IgD-negative memory B cell (primary cell): ENCODE data around the gene SLC38A3. TPM values are rescaled to one million over a fixed set of nuclear protein-coding genes. Genes with fewer than 3 reads are reported as not detected.
"Not testable (repeated sequence)": the region's sequence is repeated elsewhere in the genome, so short reads cannot be mapped to it uniquely, and the experiment has no call there.

Source experiments
- H3K27ac Mint-ChIP-seq, 3 donors: one replicate each; pipeline ENCODE4 v1.8.0; 2020 to 2022; ENCODE audit warnings: mild to moderate bottlenecking in 3 of 3, mixed read lengths in 3 of 3, moderate library complexity in 1 of 3
- H3K27me3 Mint-ChIP-seq: one replicate; pipeline ENCODE4 v1.8.0; 2021; ENCODE audit warnings: mixed read lengths
- H3K36me3 Mint-ChIP-seq: one replicate; pipeline ENCODE4 v1.8.0; 2020; ENCODE audit warnings: mild to moderate bottlenecking, mixed read lengths
- H3K4me1 Mint-ChIP-seq, 3 donors: one replicate each; pipeline ENCODE4 v1.8.0; 2020 to 2022; ENCODE audit warnings: mixed read lengths in 3 of 3, mild to moderate bottlenecking in 1 of 3
- H3K4me3 Mint-ChIP-seq, 4 donors: one replicate each; pipeline ENCODE4 v1.8.0; 2020 to 2022; ENCODE audit warnings: mild to moderate bottlenecking in 4 of 4, mixed read lengths in 4 of 4, moderate library complexity in 3 of 4
- H3K9me3 Mint-ChIP-seq, 3 donors: one replicate each; pipeline ENCODE4 v1.8.0; 2020 to 2021; ENCODE audit warnings: mixed read lengths in 3 of 3, mild to moderate bottlenecking in 1 of 3
- polyA plus RNA-seq: library from polyadenylated mRNA; unstranded; fragments of 300-500 nt; fragmentation: Illumina TruSeq; gene quantifications from one replicate; pipeline ENCODE4 v1.2.3, GENCODE V29; 2021

Gene SLC38A3
- polyA plus RNA-seq, 1 donor from 2014 or later: not detected

DNA sequence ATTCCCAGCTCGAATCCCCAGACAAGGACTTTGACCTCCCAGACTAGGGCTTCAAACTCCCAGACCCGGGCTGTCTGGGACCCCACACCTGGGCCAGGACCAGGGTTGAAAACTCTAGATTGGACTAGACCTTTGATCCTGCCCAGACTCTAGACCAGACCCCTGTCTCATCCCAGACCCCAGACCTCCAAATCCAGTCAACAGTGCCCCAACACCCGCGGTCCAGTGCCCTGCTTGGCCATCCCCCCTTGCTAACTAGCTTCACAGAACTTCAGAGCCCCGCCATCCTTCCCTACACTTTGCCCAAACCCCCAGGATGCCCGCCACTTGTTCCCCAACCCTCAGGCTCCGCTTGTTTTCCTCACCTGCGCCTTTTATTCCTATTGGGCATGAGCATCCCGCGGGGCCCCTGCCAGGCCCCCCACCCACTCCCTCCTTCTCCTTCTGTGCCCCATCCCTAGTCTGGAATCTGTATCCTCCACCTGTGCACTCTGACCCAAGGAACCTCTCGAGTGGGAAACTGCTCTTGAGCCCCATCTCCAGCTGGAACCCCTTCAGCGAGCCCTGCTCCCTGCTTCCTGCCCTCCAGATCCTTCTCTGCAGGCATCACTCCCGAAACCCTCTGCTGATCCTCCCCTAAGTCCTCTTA is 31.5 kb downstream of the SLC38A3 start:
- Mint-ChIP-seq H3K9me3 (no peaks in the 10 kb centered on the region), H3K4me3 (peak overlapping the region; percentile 96 to 98 (median 97)), H3K36me3 (no peaks in the 10 kb centered on the region), H3K27ac (peak overlapping the region; percentile 93 to 96 (median 95)), H3K27me3 (no peaks in the 10 kb centered on the region), H3K4me1 (peaks cover 25 to 29% (median 26%) of the 10 kb centered on the region in 3 donors)

DNA sequence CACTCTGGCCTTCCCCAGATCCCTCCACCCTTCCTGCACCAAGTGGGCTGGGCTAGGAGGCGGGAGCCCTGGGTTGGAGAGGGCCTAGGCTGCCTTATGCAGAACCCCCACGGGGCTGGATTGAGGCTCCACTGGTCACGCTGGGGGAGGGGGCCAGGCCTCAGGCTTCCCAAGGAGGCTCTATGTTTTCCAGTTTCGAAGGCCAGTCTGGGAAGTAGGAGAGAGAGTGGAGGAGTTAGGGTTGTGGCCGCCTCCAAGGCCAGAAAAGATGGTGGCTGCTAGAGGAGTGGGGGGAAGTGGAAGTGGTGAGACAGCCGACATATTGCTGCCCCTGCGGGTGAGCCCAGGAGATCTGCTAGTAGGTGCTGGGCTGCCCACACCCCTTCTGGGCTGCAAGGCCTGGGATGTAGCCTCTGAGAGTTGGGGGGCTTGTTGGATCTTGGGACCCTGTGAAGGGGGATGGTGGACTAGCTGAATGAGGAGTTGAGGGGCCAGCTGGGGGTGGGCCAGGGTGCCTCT is 32.1 kb downstream of the SLC38A3 start:
- Mint-ChIP-seq H3K9me3 (no peaks in the 10 kb centered on the region), H3K27ac (peak overlapping the region; percentile 95 to 96 (median 95)), H3K36me3 (no peaks in the 10 kb centered on the region), H3K4me1 (peaks cover 27 to 33% (median 30%) of the 10 kb centered on the region in 3 donors), H3K27me3 (no peaks in the 10 kb centered on the region), H3K4me3 (peak overlapping the region; percentile 96 to 98 (median 97))

- peak overlapping the region; percentile 96 to 98 (median 97) for H3K4me3 Mint-ChIP-seq
- H3K27ac Mint-ChIP-seq: peak overlapping the region; percentile 95 to 97 (median 96)
- H3K9me3 Mint-ChIP-seq: no peaks in the 10 kb centered on the region
- H3K4me1 Mint-ChIP-seq: peaks cover 32 to 38% (median 34%) of the 10 kb centered on the region in 3 donors
- no peaks in the 10 kb centered on the region for H3K27me3 Mint-ChIP-seq
- no peaks in the 10 kb centered on the region for H3K36me3 Mint-ChIP-seq
These were observed 32.9 kb downstream of the SLC38A3 start for GRCh38 chr3:50237754-50238548.

DNA sequence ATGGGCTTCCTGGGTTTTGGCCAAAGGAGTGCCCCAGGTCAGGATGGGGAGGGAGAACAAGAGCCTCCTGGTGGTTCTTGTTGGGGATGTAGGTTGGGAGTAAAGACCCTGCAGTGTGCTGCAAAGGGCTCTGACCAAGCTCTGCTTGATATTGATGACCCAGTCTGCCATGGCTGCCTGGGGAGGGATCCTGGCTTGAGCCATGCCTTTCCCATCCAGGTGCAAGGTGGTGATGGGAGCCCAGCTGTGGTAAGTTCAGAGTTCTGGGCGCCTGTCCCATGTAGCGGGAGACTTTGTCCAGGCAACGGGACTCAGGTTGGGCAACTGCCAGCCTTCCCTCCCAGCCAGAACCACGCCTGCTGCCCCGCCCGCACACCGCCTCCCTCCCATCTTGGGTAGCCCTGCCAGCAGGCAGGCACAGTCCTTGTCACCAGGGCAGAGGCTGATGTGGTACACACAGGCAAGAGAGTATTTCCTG is 33.5 kb downstream of the SLC38A3 start:
- Mint-ChIP-seq H3K4me3 (peak overlapping the region; percentile 96 to 98 (median 97)), H3K36me3 (no peaks in the 10 kb centered on the region), H3K27ac (peak overlapping the region in 2 of 3 donors; percentile 96 to 97), H3K27me3 (no peaks in the 10 kb centered on the region), H3K9me3 (no peaks in the 10 kb centered on the region), H3K4me1 (peaks cover 32 to 38% (median 37%) of the 10 kb centered on the region in 3 donors)

- Mint-ChIP-seq H3K4me3 (peak overlapping the region in 3 of 4 donors; percentile 96 to 98 (median 98)), H3K27ac (peak overlapping the region; percentile 23 to 96 (median 43)), H3K4me1 (peaks cover 36 to 45% (median 39%) of the 10 kb centered on the region in 3 donors), H3K36me3 (no peaks in the 10 kb centered on the region), H3K9me3 (no peaks in the 10 kb centered on the region), H3K27me3 (no peaks in the 10 kb centered on the region)
These were observed 34.6 kb downstream of the SLC38A3 start for GRCh38 chr3:50239649-50240048.

GRCh38 chr3:50241163-50241562 is 36.1 kb downstream of the SLC38A3 start:
- peak overlapping the region; percentile 80 to 93 (median 84) for H3K27ac Mint-ChIP-seq
- H3K36me3 Mint-ChIP-seq: no peaks in the 10 kb centered on the region
- H3K4me3 Mint-ChIP-seq: peak overlapping the region; percentile 72 to 85 (median 82)
- H3K4me1 Mint-ChIP-seq: peaks cover 33 to 48% (median 34%) of the 10 kb centered on the region in 3 donors
- no peaks in the 10 kb centered on the region for H3K9me3 Mint-ChIP-seq
- no peaks in the 10 kb centered on the region for H3K27me3 Mint-ChIP-seq

DNA sequence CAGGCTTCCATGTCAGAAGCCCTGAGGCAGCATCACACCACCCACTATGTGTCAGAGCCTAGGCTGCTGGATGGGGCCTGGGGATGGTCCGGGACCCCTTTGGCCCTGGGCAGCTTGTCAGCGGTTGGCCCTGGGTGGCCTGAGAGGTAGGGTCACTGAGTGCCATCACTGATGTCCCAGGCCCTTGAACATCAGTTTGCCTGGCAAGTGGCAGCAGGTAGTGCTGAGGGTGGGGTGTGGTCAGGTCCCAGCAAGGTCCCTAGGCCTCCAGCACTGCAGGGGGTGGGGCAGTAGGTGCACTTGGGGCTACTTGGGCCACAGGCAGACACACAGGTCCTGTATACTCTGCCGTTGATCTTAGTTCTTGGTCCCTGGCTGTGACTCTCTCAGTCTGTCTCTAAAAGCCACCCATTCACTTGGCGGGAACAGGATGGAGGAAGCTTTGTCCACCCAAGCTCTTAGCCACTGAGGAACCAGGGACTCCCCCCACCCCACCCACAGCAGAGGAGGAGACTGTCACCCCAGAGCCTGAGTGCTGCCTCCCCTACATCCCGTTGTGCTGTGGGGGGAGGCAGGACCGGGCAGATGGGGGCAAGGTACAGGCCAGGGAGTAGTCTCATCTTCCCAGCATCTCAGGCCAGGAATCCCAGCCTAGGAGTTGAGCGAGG is 36.8 kb downstream of the SLC38A3 start:
- H3K4me1 Mint-ChIP-seq: peaks cover 38 to 54% (median 41%) of the 10 kb centered on the region in 3 donors
- H3K9me3 Mint-ChIP-seq: no peaks in the 10 kb centered on the region
- peak overlapping the region; percentile 72 to 96 (median 87) for H3K4me3 Mint-ChIP-seq
- H3K36me3 Mint-ChIP-seq: no peaks in the 10 kb centered on the region
- H3K27ac Mint-ChIP-seq: peak overlapping the region; percentile 84 to 93 (median 91)
- H3K27me3 Mint-ChIP-seq: no peaks in the 10 kb centered on the region

GRCh38 chr3:50242381-50242770 is 37.3 kb downstream of the SLC38A3 start:
- peak overlapping the region; percentile 72 to 96 (median 87) for H3K4me3 Mint-ChIP-seq
- H3K27me3 Mint-ChIP-seq: no peaks in the 10 kb centered on the region
- no peaks in the 10 kb centered on the region for H3K36me3 Mint-ChIP-seq
- H3K9me3 Mint-ChIP-seq: no peaks in the 10 kb centered on the region
- H3K27ac Mint-ChIP-seq: peak overlapping the region; percentile 84 to 93 (median 91)
- H3K4me1 Mint-ChIP-seq: peaks cover 42 to 58% (median 43%) of the 10 kb centered on the region in 3 donors

- Mint-ChIP-seq H3K36me3 (no peaks in the 10 kb centered on the region), H3K4me1 (peaks cover 37 to 58% (median 44%) of the 10 kb centered on the region in 3 donors), H3K9me3 (no peaks in the 10 kb centered on the region), H3K27ac (peak overlapping the region; percentile 84 to 93 (median 91)), H3K27me3 (no peaks in the 10 kb centered on the region), H3K4me3 (peak overlapping the region; percentile 72 to 96 (median 87))
These were observed 37.9 kb downstream of the SLC38A3 start for GRCh38 chr3:50242851-50243542.

DNA sequence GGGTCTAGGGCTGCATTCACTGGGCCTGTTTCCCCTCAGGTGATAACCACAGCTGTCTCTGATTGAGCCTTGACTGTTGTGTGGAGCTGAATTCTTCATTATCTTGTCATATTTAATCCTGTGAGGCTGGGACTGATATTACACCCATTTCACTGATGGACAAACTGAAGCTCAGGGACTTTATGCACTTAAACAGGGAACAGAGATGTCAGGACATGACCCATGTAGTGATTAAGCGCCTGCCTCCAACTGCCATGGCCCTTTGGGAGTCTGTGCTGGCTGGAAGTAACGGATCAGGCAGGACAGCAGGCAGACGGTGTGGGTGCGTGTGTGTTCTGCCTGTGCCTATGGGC is 38.4 kb downstream of the SLC38A3 start:
- Mint-ChIP-seq H3K4me1 (peaks cover 34 to 59% (median 44%) of the 10 kb centered on the region in 3 donors), H3K27ac (peak overlapping the region; percentile 84 to 93 (median 91)), H3K9me3 (no peaks in the 10 kb centered on the region), H3K36me3 (no peaks in the 10 kb centered on the region), H3K27me3 (no peaks in the 10 kb centered on the region), H3K4me3 (peak overlapping the region; percentile 27 to 89 (median 78))

DNA sequence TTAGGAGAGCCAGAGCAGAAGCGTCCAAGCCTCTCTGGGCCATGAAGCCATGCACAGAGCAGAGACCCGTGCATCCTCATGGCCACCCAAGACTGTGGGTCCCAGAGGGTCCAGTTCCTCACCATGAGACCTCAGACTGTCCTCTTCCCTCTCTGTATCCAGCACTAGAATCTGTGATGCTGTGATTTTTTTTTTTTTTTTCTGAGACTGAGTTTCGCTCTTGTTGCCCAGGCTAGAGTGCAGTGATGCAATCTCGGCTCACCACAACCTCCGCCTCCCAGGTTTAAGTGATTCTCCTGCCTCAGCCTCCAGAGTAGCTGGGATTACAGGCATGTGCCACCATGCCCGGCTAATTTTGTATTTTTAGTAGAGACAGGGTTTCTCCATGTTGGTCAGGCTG is 39.7 kb downstream of the SLC38A3 start:
- not testable (repeated sequence) for H3K9me3 Mint-ChIP-seq, H3K36me3 Mint-ChIP-seq, H3K27me3 Mint-ChIP-seq
- Mint-ChIP-seq H3K27ac (peak overlapping the region; percentile 53 to 93 (median 59)), H3K4me3 (peak overlapping the region in 3 of 4 donors; percentile 73 to 85 (median 82)), H3K4me1 (peaks cover 32 to 54% (median 43%) of the 10 kb centered on the region in 3 donors)

DNA sequence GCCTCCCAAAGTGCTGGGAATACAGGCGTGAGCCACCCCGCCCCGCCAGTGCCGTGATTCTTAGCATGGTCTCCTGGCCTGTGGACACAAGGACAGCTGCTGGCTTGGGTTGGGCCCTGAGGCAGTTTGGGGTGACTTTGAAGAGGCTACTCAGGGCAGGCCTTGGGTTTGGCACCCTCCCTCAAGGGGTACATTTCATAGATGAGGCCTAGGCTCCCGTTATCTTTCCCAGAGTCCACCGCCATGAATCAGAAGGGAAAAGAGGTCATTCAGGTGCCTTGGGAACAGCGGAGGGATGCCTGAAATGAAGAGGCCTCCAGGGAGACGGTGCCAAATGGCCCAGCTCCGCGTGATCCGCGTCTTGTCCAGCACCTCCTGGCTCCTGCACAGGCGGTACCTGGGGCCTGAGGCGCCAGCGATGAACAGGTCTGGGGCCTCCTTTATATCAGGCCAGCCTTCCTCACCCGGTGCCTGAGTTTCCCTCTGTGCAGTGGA is 40.2 kb downstream of the SLC38A3 start:
- peak overlapping the region; percentile 76 to 88 (median 86) for H3K4me3 Mint-ChIP-seq
- peak overlapping the region; percentile 53 to 93 (median 59) for H3K27ac Mint-ChIP-seq
- H3K9me3 Mint-ChIP-seq: no peaks in the 10 kb centered on the region
- no peaks in the 10 kb centered on the region for H3K36me3 Mint-ChIP-seq
- H3K4me1 Mint-ChIP-seq: peaks cover 29 to 55% (median 42%) of the 10 kb centered on the region in 3 donors
- H3K27me3 Mint-ChIP-seq: no peaks in the 10 kb centered on the region

DNA sequence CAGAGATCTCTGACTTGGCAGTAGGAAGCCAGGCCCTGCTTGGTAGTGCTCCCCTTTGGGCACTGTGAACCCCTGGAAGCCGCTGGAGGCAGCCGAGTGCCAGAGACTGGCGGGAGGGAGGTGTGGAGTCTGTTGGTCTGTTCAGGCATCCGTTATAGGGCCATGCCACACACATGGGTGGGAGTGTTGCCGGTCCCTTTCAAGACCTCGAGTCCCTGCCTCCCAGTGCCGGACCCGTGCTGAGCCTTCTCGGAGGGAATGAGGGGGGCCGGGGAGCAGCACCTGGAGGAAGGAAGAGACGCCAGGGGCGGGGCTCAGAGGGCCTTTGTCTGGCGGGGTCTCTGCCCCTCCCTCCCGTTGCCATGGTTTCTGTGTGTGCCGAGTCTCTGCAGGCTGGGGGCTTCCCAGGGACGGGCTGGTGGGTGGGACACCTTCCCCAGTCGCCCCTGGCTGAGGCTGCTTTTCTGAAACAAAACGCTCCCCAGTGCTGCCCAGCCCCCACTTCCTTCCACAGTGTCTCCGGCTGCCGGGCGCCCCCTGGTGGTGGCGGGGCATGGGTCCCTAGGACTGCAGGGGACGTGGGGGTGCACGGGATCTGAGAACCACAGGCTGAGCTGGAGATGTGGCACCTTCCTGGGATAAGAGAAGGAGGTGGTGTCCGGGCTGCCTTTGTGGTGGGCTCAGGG is 40.9 kb downstream of the SLC38A3 start:
- no peaks in the 10 kb centered on the region for H3K27me3 Mint-ChIP-seq
- H3K9me3 Mint-ChIP-seq: no peaks in the 10 kb centered on the region
- peaks cover 29 to 57% (median 43%) of the 10 kb centered on the region in 3 donors for H3K4me1 Mint-ChIP-seq
- peak overlapping the region; percentile 5 to 93 (median 83) for H3K27ac Mint-ChIP-seq
- H3K36me3 Mint-ChIP-seq: no peaks in the 10 kb centered on the region
- peak overlapping the region; percentile 76 to 88 (median 86) for H3K4me3 Mint-ChIP-seq
